OCI-LY7 (cell line): ENCODE data around the gene MACROH2A1. TPM values are rescaled to one million over a fixed set of nuclear protein-coding genes. Genes with fewer than 3 reads are reported as not detected.

Experiments used
- BruUV-seq: library from RNA; stranded (reverse); fragments of 400-500 nt; replicated peaks from 2 replicates; lab custom pipeline; 2021; lab: Mats Ljungman, UMichigan
- CTCF ChIA-PET: fragments of 300-600 bp; sonication (Branson Sonifier 250); formaldehyde crosslinking; loops from one replicate; lab custom pipeline; 2022; ENCODE audit warnings: antibody characterized with exemption; ENCODE audit not compliant: unreplicated experiment; lab: Charles Lee
- POLR2A ChIA-PET: fragments of 300-600 bp; sonication (Branson Sonifier 250); formaldehyde crosslinking; loops from one replicate; lab custom pipeline; 2022; ENCODE audit warnings: antibody characterized with exemption; lab: Charles Lee
- DNase-seq: peaks from one replicate; pipeline ENCODE4 v3.0.0-alpha.2; 2015; ENCODE audit warnings: low spot score
- H2AFZ ChIP-seq: fragments of 200-600 bp; sonication (generic), shearing (Covaris generic); 2 replicates; pipeline ENCODE4 v1.6.1; 2014; ENCODE audit warnings: mild to moderate bottlenecking, antibody characterized with exemption, low read length, moderate library complexity
- H3K27ac ChIP-seq: fragments of 200-600 bp; sonication (generic); 2 replicates; pipeline ENCODE4 v1.5.1; 2014; ENCODE audit warnings: mixed run types, low read depth, mild to moderate bottlenecking, moderate library complexity, low read length, inconsistent platforms; ENCODE audit not compliant: poor library complexity, severe bottlenecking
- H3K36me3 ChIP-seq: fragments of 200-600 bp; sonication (generic); 2 replicates; pipeline ENCODE4 v1.6.1; 2014; ENCODE audit warnings: mild to moderate bottlenecking, antibody characterized with exemption, low read length, moderate library complexity, mixed read lengths; ENCODE audit not compliant: insufficient read depth
- H3K4me1 ChIP-seq: fragments of 200-600 bp; sonication (generic); 2 replicates; pipeline ENCODE4 v1.5.1; 2014; ENCODE audit warnings: mild to moderate bottlenecking, low read length; ENCODE audit not compliant: insufficient read depth, poor library complexity, severe bottlenecking
- H3K4me2 ChIP-seq: fragments of 200-600 bp; sonication (generic); 2 replicates; pipeline ENCODE4 v1.6.1; 2014; ENCODE audit warnings: mild to moderate bottlenecking, low read length
- H3K4me3 ChIP-seq: fragments of 200-600 bp; sonication (generic); 2 replicates; pipeline ENCODE4 v1.5.1; 2014; ENCODE audit warnings: mild to moderate bottlenecking, low read depth, low read length; ENCODE audit not compliant: poor library complexity, severe bottlenecking
- H3K79me2 ChIP-seq: fragments of 200-600 bp; sonication (generic); 2 replicates; pipeline ENCODE4 v1.6.1; 2016; ENCODE audit warnings: low read depth, mild to moderate bottlenecking, low read length, moderate library complexity, mixed read lengths; ENCODE audit not compliant: insufficient read depth
- H3K9me2 ChIP-seq: fragments of 200-600 bp; sonication (generic); 2 replicates; pipeline ENCODE4 v1.6.1; 2016; ENCODE audit warnings: mild to moderate bottlenecking, low read length, mixed read lengths; ENCODE audit not compliant: insufficient read depth
- H3K9me3 ChIP-seq: fragments of 200-600 bp; sonication (generic); 2 replicates; pipeline ENCODE4 v1.6.1; 2014; ENCODE audit warnings: mild to moderate bottlenecking, mixed run types, low read length, mixed read lengths
- H4K20me1 ChIP-seq: fragments of 200-600 bp; sonication (generic); 2 replicates; pipeline ENCODE4 v1.6.1; 2014; ENCODE audit warnings: mild to moderate bottlenecking, antibody characterized with exemption, low read length, moderate library complexity, mixed read lengths; ENCODE audit not compliant: insufficient read depth
- CTCF ChIP-seq: fragments of 200-600 bp; sonication (generic); conservative IDR thresholded peaks from 2 replicates; pipeline ENCODE4 v1.5.1; 2014; ENCODE audit warnings: mild to moderate bottlenecking, antibody characterized with exemption, low read length, moderate library complexity, mixed read lengths
- EZH2phosphoT487 ChIP-seq: fragments of 200-600 bp; sonication (generic); IDR thresholded peaks from 2 replicates; pipeline ENCODE4 v1.6.1; 2018; ENCODE audit warnings: low read depth, borderline replicate concordance, mild to moderate bottlenecking, mixed run types, antibody characterized with exemption, low read length, moderate library complexity, mixed read lengths
- intact Hi-C: fragments of 100-400 bp; cut with micrococcal nuclease; formaldehyde crosslinking; loops from one replicate; pipeline ENCODE4 v1.10.0; 2022; ENCODE audit not compliant: unreplicated experiment
- small RNA-seq: library from RNA; depleted of rRNA; stranded (forward); fragments of <200 nt; gene quantifications from one replicate; pipeline ENCODE3, GENCODE V24; 2014
- total RNA-seq, 2 experiments: library from RNA; depleted of rRNA in 1 of 2; stranded (reverse); fragments of >200 nt in 1 of 2; shearing (Covaris generic) in 1 of 2; gene quantifications; 2 replicates each; pipeline ENCODE4 v1.2.3, GENCODE V29; 2014 to 2022

The MACROH2A1 gene
- total RNA-seq, 2 experiments from 2014 or later = 271 to 356 TPM

DNA sequence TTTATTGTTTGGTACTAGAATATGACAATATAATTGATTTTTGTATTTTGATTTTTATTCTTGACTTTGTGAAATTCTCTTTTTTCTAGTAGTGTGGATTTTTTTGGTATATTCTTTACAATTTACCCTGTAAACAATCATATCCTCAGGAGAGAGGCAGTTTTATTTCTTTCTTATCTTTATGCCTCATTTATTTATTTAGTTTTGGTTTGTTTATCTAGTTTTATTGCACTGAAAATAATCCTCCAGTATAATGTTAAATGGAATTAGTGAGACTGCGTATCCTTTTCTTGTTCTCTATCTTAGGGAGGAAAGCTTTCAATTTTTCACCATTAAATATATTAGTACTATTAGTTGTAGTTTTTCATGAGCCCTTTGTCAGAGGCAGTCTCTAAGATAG lies 109.4 kb downstream of the MACROH2A1 start:
- Histone ChIP-seq H3K9me2 (no peaks in the 10 kb centered on the region), H3K4me3 (no peak overlapping the region), H3K9me3 (0 out of 2 replicates have a peak, but pooled peaks cover 8% of the 10 kb centered on the region), H3K27ac (no peak overlapping the region), H3K4me2 (no peak overlapping the region), H3K4me1 (no peaks in the 10 kb centered on the region), H3K36me3 (no peaks in the 10 kb centered on the region), H3K79me2 (no peaks in the 10 kb centered on the region), H4K20me1 (no peaks in the 10 kb centered on the region), H2AFZ (no peak overlapping the region)
- intact Hi-C loops = no loop called here
- no TSS peak for BruUV-seq
- no peak for DNase-seq
- POLR2A ChIA-PET = interaction anchor here (0.5 to 1.3 kb wide), 2 partner anchors 56 to 186 kb away, joined by 3 to 4 read pairs; no protein-coding TSS in a partner anchor
- no peak for TF ChIP-seq EZH2phosphoT487
- no peak for TF ChIP-seq CTCF
- CTCF ChIA-PET = no interaction called here

- no peak overlapping the region for H3K4me2 ChIP-seq
- no peak overlapping the region for H3K4me3 ChIP-seq
- H3K9me2 ChIP-seq = no peaks in the 10 kb centered on the region
- no peaks in the 10 kb centered on the region for H4K20me1 ChIP-seq
- no TSS peak for BruUV-seq
- no peak for DNase-seq
- POLR2A ChIA-PET = no interaction called here
- no peaks in the 10 kb centered on the region for H3K4me1 ChIP-seq
- intact Hi-C loops = no loop called here
- H3K9me3 ChIP-seq = 0 out of 2 replicates have a peak, but pooled peaks cover 8% of the 10 kb centered on the region
- CTCF ChIA-PET = no interaction called here
- TF ChIP-seq EZH2phosphoT487 = no peak
- TF ChIP-seq CTCF = no peak
- no peak overlapping the region for H2AFZ ChIP-seq
- H3K27ac ChIP-seq = no peak overlapping the region
- H3K79me2 ChIP-seq = no peaks in the 10 kb centered on the region
- H3K36me3 ChIP-seq = no peaks in the 10 kb centered on the region
Measured at GRCh38 chr5:135287551-135287950, 111.5 kb downstream of the MACROH2A1 start.

Small RNA genes within 50 kb of the gene (small RNA-seq; reads per million reads assigned to genes)
- not detected for gene DCANP1

Other genes starting within 250 kb of the MACROH2A1 start
- gene DCANP1, start 48.1 kb upstream of the MACROH2A1 start, total RNA-seq (2014; rRNA removed; shearing (Covaris generic)) = not detected in 2 replicates
- not detected in 2 replicates for gene DCANP1, start 48.1 kb upstream of the MACROH2A1 start, total RNA-seq (2022)
- not detected in 2 replicates for gene TIFAB, start 53.1 kb upstream of the MACROH2A1 start, total RNA-seq (2014; rRNA removed; shearing (Covaris generic))
- not detected in 2 replicates for gene TIFAB, start 53.1 kb upstream of the MACROH2A1 start, total RNA-seq (2022)
- gene NEUROG1, start 136.7 kb upstream of the MACROH2A1 start, total RNA-seq (2014; rRNA removed; shearing (Covaris generic)) = not detected in 2 replicates
- not detected in 2 replicates for gene NEUROG1, start 136.7 kb upstream of the MACROH2A1 start, total RNA-seq (2022)
- not detected in 2 replicates for gene CXCL14, start 179.8 kb upstream of the MACROH2A1 start, total RNA-seq (2014; rRNA removed; shearing (Covaris generic))
- not detected in 2 replicates for gene CXCL14, start 179.8 kb upstream of the MACROH2A1 start, total RNA-seq (2022)